ENCODE measurements around the gene TMEM243.

DNA sequence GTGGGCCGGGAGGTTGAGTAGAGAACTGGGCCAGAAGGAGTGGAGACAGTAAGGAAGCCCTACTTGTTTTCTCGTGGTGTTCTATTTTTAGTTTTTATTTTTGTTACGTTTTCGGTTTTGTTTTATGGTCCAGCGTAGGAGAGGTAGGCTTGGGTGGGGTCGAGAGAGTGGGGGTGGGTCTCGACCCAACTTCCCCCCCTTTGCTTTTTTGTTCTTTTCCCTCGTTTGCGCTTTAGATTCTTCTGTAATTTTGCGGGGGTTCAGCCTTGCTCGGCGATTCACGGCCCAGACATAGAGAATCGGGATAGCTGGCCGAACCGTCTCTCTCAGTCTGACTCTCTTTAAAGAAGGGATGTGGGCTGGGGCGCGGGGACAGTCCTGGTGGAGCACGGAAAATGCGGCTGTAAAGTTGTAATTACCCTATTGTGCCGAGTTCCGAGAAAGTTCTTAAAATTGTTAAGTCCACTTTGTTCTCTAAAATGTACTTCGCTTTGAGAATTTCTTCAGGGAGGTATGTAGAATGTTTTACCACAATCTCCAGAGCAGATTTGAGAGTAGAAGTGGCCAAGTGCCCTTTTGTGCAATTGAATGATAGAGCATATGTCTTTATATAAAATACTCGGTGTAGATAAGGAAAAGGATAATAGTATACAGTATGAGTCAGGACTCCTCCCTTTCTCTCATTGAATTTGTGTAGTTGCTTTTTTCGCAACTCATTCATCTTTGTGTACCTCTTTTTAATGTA is 66.5 kb downstream of the TMEM243 start:
- no peak for TF ChIP-seq POLR2A (IDR thresholded peaks at IDR 0.05)
- TF ChIP-seq, protein P1, sequence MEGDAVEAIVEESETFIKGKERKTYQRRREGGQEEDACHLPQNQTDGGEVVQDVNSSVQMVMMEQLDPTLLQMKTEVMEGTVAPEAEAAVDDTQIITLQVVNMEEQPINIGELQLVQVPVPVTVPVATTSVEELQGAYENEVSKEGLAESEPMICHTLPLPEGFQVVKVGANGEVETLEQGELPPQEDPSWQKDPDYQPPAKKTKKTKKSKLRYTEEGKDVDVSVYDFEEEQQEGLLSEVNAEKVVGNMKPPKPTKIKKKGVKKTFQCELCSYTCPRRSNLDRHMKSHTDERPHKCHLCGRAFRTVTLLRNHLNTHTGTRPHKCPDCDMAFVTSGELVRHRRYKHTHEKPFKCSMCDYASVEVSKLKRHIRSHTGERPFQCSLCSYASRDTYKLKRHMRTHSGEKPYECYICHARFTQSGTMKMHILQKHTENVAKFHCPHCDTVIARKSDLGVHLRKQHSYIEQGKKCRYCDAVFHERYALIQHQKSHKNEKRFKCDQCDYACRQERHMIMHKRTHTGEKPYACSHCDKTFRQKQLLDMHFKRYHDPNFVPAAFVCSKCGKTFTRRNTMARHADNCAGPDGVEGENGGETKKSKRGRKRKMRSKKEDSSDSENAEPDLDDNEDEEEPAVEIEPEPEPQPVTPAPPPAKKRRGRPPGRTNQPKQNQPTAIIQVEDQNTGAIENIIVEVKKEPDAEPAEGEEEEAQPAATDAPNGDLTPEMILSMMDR (IDR thresholded peaks at IDR 0.05): no peak
